GM18867 (cell line): ENCODE results near the gene PTPRN2.
"Not testable (repeated sequence)": the region's sequence is repeated elsewhere in the genome, so short reads cannot be mapped to it uniquely, and the experiment has no call there.

ENCODE experiments used
- ATAC-seq: cut with Tn5 transposase; IDR thresholded peaks from one replicate; pipeline ENCODE4 v1.9.1; 2021; ENCODE audit warnings: mild to moderate bottlenecking, moderate library complexity; ENCODE audit not compliant: unreplicated experiment

PTPRN2 gene

DNA sequence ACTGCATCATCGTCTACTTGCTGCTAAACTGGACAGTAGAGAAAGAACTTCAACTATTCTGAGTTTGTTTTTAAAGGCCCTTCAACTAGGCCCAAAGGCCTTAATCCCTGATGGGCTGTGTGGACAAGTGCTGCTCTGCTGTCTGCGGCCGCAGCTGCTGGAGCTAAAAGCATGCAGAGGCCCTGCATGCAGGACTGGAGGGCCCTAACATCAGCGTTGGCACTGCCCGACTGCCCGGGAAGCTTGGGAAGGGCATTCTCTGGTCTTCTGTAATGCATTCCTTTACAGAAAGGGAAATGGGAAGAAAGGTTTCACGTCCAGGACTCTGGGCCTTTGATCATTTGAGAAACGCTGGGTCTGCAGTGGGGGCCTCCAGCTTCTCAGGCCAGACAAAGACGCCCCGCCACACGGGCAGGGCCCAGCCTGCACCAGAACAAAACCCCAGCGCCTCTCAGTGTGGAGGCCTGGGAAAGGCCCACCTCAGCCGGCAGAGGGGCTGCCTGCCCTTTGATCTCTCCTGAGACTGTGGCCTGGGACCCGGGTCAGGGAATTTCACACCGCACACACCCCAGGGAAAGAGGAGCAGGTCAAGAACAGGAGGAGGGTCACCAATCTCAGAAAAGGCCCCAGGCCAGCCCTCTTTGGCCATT, 1021.5 kb downstream of the PTPRN2 start:
- ATAC-seq = no peak

DNA sequence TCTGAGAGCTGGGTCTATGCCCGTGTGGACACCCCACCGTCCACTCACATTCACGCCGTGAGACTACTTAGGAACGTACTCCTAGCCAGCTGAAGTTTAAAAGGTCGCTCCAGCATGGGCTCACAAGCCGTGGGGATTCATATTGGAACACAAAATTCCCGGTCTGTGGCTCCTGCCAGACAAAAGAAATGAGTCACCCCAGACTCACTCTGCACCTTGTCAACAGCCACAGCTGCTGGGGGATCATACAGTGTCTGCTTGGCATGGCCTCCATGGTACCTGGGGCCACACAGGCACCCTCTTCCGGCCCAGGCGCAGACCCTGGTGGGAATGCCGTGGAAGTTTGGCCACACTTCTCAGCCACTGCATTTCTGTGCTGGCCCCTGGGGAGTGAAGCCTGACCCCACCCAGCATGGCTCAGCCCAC, 1022.4 kb downstream of the PTPRN2 start:
- no peak for ATAC-seq

DNA sequence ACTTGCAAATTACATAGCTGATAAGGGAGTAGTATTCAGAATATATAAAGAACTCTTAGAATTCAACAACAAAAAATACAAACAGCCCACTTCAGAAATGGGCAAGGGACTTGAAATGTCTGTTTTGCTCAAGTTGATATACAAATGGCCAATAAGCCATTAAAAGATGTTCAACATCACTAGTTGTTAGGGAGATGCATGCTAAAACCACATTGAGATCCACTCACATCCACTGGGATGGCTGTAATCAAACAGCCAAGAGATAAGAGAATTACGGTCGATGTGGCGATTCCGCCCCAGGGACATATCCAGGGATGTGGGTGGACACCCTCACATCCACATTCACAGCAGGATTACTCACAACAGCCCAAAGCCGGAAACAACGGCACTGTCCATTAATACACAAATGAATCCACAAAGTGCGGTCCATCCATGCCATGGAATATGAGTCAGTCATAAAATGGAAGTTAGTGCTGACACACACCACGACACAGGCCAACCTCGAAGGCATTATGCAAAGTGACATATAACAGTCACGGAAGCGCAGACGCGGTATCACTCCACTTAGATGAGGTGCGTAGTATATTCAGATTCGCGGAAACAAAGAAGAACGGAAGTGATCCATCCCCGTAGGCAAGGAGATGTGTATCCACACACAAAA, 1023.0 kb downstream of the PTPRN2 start:
- no peak for ATAC-seq

DNA sequence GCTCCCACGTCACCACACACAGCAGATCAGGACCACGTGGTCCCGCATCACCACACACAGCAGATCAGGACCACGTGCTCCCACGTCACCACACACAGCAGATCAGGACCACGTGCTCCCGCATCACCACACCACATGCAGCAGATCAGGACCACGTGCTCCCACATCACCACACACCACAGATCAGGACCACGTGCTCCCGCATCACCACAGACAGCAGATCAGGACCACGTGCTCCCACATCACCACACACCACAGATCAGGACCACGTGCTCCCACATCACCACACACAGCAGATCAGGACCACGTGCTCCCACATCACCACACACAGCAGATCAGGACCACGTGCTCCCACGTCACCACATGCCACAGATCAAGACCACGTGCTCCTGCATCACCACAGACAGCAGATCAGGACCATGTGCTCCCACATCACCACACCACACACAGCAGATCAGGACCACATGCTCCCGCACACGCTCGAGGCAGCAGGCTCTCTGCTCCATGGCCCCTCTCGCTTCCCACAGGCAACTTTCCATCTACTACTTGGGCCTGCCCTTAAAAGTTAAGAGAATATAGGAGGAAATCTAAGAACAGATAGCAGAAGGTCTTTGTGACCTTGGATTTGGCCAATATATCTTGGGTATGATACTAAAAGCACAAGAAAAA, 1024.0 kb downstream of the PTPRN2 start:
- not testable (repeated sequence) for ATAC-seq

DNA sequence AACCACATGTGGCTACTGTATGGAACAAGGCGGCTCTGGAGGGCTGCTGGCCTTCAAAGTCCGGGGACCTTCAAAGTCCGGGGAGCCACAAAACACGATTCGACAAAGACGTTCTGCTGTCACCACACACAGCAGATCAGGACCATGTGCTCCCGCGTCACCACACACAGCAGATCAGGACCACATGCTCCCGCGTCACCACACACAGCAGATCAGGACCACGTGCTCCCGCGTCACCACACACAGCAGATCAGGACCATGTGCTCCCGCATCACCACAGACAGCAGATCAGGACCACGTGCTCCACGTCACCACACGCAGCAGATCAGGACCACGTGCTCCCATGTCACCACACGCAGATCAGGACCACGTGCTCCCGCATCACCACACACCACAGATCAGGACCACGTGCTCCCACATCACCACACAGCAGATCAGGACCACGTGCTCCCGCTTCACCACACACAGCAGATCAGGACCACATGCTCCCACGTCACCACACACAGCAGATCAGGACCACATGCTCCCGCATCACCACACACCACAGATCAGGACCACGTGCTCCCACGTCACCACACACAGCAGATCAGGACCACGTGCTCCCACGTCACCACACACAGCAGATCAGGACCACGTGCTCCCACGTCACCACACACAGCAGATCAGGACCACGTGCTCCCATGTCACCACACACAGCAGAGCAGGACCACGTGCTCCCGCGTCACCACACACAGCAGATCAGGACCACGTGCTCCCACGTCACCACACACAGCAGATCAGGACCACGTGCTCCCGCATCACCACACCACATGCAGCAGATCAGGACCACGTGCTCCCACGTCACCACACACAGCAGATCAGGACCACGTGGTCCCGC, 1024.9 kb downstream of the PTPRN2 start:
- not testable (repeated sequence) for ATAC-seq

DNA sequence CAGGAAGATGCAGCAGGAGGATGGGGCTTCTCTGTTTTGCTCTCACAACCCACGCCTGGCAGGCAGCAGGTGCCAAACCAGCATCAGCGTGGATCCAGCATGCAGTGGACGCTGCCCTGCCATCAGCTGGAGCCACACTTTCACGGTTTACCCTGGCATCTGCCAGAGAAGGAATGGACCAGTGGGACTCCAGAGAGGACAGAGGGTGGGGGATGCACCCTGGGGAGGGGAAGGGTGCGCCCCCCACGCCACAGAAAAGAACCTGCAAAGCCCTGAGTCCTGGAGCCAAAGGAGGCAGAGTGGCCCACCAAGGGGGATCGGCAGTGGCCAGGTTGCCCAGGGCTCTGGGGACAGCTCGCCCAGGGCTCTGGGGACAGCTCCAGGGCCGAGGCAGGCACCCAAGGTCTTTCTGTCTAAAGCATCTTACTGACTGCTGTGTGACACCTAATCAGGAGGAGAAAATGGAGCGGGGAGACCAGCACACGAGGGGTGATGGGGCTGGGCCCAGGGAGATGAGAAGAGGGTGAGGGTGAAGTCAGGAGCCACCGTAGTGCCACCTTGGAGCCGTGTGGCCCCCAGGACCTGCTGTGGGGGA, 1025.7 kb downstream of the PTPRN2 start:
- ATAC-seq = no peak

DNA sequence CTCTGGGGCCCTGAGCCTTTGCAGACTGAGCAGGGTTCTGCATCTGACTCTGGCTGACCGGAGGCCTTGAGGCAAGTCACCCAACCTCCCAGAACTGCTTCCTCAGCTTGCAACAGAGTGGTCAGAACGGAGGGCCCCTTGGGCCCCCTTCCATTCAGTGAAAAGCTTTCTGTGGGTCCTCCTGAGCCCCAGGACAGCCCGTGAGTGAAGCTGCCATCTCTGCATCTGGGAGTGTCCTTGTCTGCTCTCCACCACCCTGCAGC, 1026.2 kb downstream of the PTPRN2 start:
- ATAC-seq = no peak

DNA sequence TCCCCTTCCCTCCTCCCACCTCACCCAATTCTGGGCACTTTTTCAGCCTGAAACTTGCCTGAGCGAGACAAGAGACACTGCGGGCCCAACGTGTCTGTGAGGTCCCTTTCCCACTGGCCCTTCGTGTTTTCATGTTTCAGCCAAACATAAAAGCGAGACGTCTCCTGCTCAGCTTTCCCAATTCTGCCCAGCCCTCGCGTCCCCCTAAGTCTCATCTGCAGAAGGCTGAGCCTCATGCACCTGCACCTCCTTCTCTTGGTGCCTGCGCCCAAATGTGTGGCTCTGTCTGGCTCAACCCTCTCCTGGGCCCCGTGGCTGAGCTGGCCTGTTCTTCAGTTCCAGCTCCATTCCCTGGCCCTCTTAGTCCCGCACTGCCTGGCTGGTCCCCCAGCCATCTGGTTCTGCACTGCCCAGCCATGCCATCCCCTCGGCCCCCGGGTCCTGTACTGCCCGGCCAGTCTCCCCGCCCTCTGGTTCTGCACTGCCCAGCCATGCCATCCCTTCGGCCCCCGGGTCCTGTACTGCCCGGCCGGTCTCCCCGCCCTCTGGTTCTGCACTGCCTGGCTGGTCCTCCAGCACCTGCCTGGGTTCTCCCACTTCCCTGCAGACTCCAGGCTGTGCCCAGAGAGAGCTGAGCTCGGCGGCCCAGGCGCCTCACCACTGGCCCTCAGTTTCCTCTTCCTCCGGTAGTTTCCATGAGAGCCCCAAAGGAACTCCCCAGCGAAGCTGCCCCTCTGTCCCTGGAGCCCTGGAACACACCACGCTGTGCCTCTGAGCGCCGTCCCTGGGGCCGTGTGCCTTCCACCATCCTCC, 1026.7 kb downstream of the PTPRN2 start:
- ATAC-seq = no peak

DNA sequence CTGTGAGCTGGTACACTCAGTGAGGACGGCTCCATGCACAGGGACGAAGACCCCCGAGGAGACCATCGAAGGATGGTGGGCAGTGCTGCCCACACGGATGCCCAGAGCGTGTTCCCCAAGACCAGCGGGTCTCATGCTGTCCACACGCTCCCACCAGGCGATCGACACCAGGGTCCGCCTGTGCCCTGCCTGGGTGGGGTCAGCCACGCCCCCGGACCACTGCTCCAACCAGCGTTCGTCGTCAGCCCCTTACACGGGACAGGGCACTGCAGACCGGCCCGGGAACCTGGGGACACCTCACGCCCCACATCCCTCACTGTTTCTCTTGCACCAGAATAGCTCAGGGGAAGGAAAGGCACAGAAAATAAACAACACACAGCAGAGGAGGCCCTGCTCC, 1027.4 kb downstream of the PTPRN2 start:
- ATAC-seq = no peak

DNA sequence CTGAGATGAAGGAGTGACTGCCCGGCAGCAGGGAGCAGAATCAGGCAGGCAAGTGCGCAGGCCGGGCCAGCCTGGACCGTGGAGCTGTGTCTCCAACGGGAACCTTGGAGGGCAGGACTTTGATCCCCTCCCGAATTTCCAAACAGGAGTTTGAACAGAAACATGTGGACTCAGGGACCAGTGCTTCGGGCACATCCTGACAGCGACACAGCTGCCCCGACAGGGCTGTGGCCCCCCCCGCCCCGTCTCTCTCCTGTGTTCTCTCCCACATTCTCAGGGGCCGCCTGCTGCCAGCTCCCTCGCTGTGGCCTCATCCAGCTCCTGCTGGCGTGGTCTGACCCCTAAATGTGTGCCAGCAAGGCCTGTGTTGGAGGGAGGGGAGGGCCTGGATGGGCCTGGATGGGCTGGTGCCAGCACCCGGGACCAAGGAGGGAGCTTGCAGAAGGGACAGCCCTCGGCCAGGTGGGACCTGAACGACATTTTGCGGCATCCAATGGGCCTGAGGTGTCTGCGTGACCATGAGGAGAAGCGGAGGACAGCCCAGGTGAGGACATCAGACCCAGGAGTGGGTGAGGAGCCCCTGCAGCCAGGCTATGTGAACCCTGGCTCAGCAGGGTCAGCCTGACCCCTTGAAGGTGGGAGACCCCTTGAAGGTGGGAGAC, 1027.9 kb downstream of the PTPRN2 start:
- ATAC-seq = no peak

DNA sequence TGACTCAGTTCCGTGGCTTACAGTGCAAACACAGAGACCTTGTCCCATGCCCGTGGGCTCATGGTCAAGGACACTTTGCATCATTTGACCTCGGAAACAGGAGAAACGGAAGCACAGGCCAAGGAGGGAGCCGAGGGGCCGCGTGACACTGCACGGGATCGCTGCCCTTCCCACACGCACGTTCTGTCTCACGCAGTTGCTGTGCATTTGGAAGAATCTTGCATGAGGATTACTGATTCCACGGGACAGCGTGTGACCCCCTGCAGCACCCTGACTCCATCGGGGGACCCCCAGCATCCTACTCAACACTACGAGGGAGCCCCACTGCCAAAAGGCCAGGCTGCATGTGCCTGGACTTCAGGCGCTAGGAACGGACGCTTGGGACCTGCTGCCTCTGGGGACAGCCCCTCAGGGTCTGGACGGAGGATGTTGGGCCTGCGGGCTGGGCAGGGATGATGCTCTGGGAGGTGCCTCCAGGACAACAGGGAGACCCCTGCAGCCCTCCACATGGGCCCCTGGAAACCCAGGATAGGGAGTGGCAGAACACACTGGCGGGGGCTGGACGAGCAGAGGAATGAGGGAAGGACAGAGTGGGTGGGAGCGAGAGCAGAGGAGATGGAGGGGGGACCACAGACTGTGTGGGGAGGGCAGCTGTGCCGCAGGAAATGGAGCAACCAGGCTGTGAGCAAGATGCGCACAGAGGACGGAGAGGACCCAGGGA, 1028.6 kb downstream of the PTPRN2 start:
- no peak for ATAC-seq

DNA sequence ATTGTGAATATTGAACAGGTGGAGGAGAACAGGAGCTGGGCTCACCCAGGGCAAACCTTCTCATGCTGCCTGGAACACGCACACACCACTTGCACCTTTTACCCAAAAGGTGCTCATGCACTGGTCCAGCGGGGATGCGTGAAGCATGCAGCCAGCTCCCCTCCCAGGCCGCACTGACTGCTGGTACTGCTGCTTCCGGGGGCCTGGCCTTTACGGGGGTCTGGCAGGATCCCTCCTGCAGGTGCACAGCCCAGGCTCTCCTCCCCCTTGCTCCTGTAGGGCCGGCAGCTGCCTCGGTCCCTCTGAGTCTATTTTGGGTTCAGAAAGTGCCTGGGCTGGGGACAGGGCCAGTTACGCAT, 1029.1 kb downstream of the PTPRN2 start:
- no peak for ATAC-seq

DNA sequence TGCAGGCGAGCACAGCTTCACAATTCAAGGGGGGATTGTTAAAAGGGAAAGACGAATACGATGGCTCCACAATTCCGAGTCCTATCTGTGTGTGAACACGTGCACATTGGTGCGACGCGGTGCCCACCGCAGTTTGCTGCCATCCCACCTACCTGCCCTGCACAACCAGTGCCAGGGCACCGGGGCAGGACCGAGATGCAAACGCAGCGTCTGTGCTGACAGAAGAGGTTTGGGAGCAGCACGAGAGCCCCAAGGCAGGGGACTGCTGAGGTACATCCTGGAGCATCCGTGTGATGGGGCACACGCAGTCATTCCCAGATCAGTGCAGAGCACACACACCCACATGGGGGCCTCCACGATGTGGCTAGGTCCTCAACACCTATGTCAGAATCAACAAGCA, 1029.6 kb downstream of the PTPRN2 start:
- ATAC-seq = no peak

DNA sequence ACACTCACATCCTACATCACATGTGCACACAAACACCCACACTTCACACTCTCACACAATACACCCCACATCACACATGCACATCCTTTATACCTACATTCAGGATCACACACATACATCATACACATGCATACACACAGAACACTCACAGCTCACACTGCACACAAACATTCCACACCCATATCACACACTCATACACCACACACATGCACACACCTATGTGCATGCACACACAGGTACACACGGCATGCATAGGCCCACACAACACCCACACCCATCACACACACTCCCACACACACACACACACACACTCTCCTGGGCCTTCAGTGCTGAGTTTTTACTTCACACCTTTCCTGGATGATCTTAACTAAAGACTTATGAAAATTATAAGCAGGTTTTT, 1030.4 kb downstream of the PTPRN2 start:
- no peak for ATAC-seq

DNA sequence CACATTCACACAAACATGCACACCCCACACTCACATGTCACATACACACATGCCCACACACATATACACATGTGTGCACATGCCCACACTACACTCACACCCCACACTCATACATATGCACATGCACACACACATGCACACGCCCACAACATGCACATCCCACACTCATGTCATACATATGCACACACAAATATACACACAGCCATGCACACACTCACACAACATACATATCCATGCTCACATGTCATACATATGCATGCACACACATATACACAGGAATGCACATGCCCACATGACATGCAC, 1031.0 kb downstream of the PTPRN2 start:
- ATAC-seq = no peak

DNA sequence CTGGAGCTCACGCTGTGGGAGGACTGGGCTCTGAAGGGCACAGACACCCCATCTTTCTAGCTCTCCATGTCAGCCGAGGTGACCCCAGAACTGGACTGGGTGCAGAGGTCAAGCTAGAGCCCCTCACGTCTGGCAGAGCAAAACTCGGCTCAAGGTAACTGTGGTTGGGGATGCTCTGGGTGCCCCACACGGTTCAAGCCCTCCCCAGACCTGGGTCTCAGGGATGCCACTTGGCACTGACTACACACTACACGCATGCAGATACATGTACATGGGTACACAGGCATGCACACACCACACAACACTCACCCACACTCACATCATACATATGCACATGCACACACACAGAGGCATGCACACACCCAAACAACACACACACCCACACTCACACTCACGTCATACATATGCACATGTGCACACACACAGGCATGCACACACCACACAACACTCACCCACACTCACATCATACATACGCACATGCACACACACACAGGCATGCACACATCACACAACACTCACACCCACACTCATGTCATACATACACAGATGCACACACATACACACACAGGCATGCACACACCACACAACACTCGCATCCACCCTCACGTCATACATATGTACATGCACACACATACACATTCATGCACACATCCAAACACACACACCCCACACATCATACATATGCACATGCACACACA, 1031.5 kb downstream of the PTPRN2 start:
- ATAC-seq = no peak

DNA sequence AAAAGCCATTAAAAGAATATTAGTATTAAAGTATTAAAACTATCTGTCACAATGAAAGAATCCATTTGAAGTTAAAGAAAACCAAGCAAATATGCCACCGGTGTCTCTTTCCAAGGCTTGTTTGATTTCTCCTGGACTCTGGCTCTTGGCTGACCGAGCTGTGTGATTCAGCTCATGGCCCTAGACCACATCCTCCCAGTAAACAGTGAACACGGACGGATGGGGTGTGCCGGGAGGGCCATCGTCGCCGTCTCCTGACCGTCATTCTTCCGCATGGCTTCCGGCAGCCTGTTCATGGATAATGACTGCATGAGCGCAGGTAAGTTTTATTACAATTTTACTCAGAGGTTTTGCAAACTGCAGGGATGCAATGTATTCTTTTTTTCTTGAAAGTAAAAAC, 1032.3 kb downstream of the PTPRN2 start:
- ATAC-seq = no peak

DNA sequence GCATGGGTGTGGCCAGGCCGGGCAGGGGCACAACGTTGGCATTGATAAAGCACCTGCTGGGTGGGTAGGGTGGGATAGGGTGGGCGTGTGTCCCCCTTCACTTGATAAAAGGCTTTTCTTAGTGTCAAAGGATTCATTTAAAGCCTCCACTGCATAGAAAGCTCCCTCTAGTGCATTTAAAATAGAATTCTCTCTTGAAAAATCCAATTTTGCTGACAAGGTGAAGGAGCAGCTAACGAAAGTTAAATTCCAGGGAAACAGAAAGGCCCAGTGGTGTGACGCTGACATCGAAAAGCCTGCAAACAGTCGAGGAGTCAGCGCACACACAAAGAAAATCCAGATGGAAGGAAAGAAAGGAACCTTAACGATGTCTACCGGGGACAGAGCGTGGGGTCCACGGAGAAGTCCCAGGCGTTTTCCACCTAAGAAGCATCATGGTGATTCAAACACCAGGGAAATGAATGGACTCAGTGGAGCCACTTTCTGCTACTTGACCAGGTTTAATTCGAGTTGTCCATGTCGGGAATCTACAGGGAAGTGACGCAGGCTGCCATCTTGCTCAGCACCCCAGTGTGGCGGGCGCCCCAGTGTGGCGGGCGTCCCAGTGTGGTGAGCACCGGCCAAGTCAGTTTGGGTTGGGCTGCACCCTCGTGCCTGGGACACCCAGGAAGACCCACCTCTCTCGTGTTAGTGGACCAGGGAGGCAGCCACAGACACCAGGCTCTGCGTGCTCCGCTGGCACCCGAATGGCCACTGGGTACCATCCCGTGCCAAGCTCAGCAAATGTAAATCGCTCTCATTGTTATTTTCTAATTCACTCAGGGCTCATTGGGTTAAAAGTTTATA, 1033.0 kb downstream of the PTPRN2 start:
- ATAC-seq = no peak
